Activated CD4-positive, alpha-beta T cell treated with anti-CD3 and anti-CD28 coated beads, Interleukin-2, amount 10 ng/mL, durations not matched to agents 7 days and 5 days (primary cell): ENCODE results near the gene SLC19A1. TPM values are rescaled to one million over a fixed set of nuclear protein-coding genes. Genes with fewer than 3 reads are reported as not detected.

ENCODE experiments used
- CTCF ChIA-PET: fragments of 350-600 bp; sonication (Branson Sonifier 250); formaldehyde crosslinking; loops from one replicate; lab custom pipeline; 2021; ENCODE audit warnings: antibody characterized with exemption; lab: Charles Lee
- POLR2A ChIA-PET: fragments of 350-600 bp; sonication (Branson Sonifier 250); formaldehyde crosslinking; loops from one replicate; lab custom pipeline; 2021; ENCODE audit warnings: antibody characterized with exemption; lab: Charles Lee
- DNase-seq: peaks from one replicate; pipeline ENCODE4 v3.0.0-alpha.2; 2020
- H3K27ac Mint-ChIP-seq: one replicate; pipeline ENCODE4 v1.8.0; 2021; ENCODE audit warnings: mild to moderate bottlenecking, moderate library complexity, mixed read lengths
- H3K27me3 Mint-ChIP-seq: one replicate; pipeline ENCODE4 v1.8.0; 2021; ENCODE audit warnings: mixed read lengths
- H3K36me3 Mint-ChIP-seq: one replicate; pipeline ENCODE4 v1.8.0; 2021; ENCODE audit warnings: low read depth, mixed read lengths
- H3K4me1 Mint-ChIP-seq: one replicate; pipeline ENCODE4 v1.8.0; 2021; ENCODE audit warnings: mixed read lengths
- H3K4me3 Mint-ChIP-seq: one replicate; pipeline ENCODE4 v1.8.0; 2021; ENCODE audit warnings: mild to moderate bottlenecking, moderate library complexity, mixed read lengths
- H3K9me3 Mint-ChIP-seq: one replicate; pipeline ENCODE4 v1.8.0; 2021; ENCODE audit warnings: mixed read lengths
- total RNA-seq, 2 experiments: library from RNA; stranded (reverse); gene quantifications; one replicate each; pipeline ENCODE4 v1.2.3, GENCODE V29; 2021

The SLC19A1 gene
- total RNA-seq, 2 experiments from 2014 or later, result 43.8 to 46.8 TPM

- CTCF ChIA-PET, result no interaction called here
- DNase-seq, result no peak
- Mint-ChIP-seq H3K27me3 (peaks cover 3% of the 10 kb centered on the region), H3K4me1 (peaks cover 39% of the 10 kb centered on the region), H3K9me3 (no peaks in the 10 kb centered on the region), H3K27ac (peak overlapping the region; percentile 96), H3K36me3 (no peaks in the 10 kb centered on the region), H3K4me3 (peak overlapping the region; percentile 72)
- POLR2A ChIA-PET, result no interaction called here
These were observed 9.8 kb upstream of the SLC19A1 start for GRCh38 chr21:45551783-45552695.

GRCh38 chr21:45551316-45551715 lies 9.1 kb upstream of the SLC19A1 start:
- ChIA-PET CTCF (no interaction called here), POLR2A (no interaction called here)
- Mint-ChIP-seq H3K27me3 (no peaks in the 10 kb centered on the region), H3K4me3 (peak overlapping the region; percentile 72), H3K27ac (peak overlapping the region; percentile 96), H3K36me3 (no peaks in the 10 kb centered on the region), H3K4me1 (peaks cover 39% of the 10 kb centered on the region), H3K9me3 (no peaks in the 10 kb centered on the region)
- DNase-seq, result peak; percentile 41

GRCh38 chr21:45550522-45551210 lies 8.4 kb upstream of the SLC19A1 start:
- Mint-ChIP-seq H3K4me3 (peak overlapping the region; percentile 72), H3K36me3 (no peaks in the 10 kb centered on the region), H3K4me1 (peaks cover 39% of the 10 kb centered on the region), H3K27me3 (no peaks in the 10 kb centered on the region), H3K27ac (peak overlapping the region; percentile 96), H3K9me3 (no peaks in the 10 kb centered on the region)
- peak; percentile 53 for DNase-seq
- ChIA-PET POLR2A (interaction anchor here (0.5 kb wide), 3 partner anchors 18 to 854 kb away, joined by 3 read pairs; no protein-coding TSS in a partner anchor), CTCF (no interaction called here)

- Mint-ChIP-seq H3K4me3 (peak overlapping the region; percentile 62), H3K4me1 (peaks cover 39% of the 10 kb centered on the region), H3K36me3 (no peaks in the 10 kb centered on the region), H3K27me3 (no peaks in the 10 kb centered on the region), H3K27ac (peak overlapping the region; percentile 96), H3K9me3 (no peaks in the 10 kb centered on the region)
- POLR2A ChIA-PET, result interaction anchor here (0.5 kb wide), 3 partner anchors 17 to 855 kb away, joined by 3 read pairs; no protein-coding TSS in a partner anchor
- no peak for DNase-seq
- CTCF ChIA-PET, result no interaction called here
These were observed 7.6 kb upstream of the SLC19A1 start for GRCh38 chr21:45549626-45550463.

- CTCF ChIA-PET, result interaction anchor here (0.9 kb wide), 1 partner anchor 48 kb away, joined by 4 read pairs; no protein-coding TSS in a partner anchor
- POLR2A ChIA-PET, result no interaction called here
- Mint-ChIP-seq H3K4me3 (no peak overlapping the region), H3K9me3 (no peaks in the 10 kb centered on the region), H3K4me1 (peaks cover 34% of the 10 kb centered on the region), H3K36me3 (no peaks in the 10 kb centered on the region), H3K27ac (peak overlapping the region; percentile 77), H3K27me3 (no peaks in the 10 kb centered on the region)
- DNase-seq, result no peak
These were observed 6.7 kb upstream of the SLC19A1 start for GRCh38 chr21:45548711-45549491.

GRCh38 chr21:45547545-45547900 lies 5.3 kb upstream of the SLC19A1 start:
- H3K4me1 Mint-ChIP-seq, result peaks cover 32% of the 10 kb centered on the region
- H3K27me3 Mint-ChIP-seq, result no peaks in the 10 kb centered on the region
- ChIA-PET POLR2A (no interaction called here), CTCF (interaction anchor here (0.8 kb wide), 1 partner anchor 45 kb away, joined by 3 read pairs; no protein-coding TSS in a partner anchor)
- no peak overlapping the region for H3K4me3 Mint-ChIP-seq
- H3K27ac Mint-ChIP-seq, result no peak overlapping the region
- no peaks in the 10 kb centered on the region for H3K36me3 Mint-ChIP-seq
- DNase-seq, result no peak
- no peaks in the 10 kb centered on the region for H3K9me3 Mint-ChIP-seq

GRCh38 chr21:45546636-45547544 lies 4.7 kb upstream of the SLC19A1 start:
- no peak overlapping the region for H3K27ac Mint-ChIP-seq
- no peak for DNase-seq
- CTCF ChIA-PET, result no interaction called here
- H3K27me3 Mint-ChIP-seq, result no peaks in the 10 kb centered on the region
- no peaks in the 10 kb centered on the region for H3K36me3 Mint-ChIP-seq
- H3K9me3 Mint-ChIP-seq, result no peaks in the 10 kb centered on the region
- no peak overlapping the region for H3K4me3 Mint-ChIP-seq
- peaks cover 28% of the 10 kb centered on the region for H3K4me1 Mint-ChIP-seq
- POLR2A ChIA-PET, result no interaction called here

GRCh38 chr21:45545691-45546531 lies 3.7 kb upstream of the SLC19A1 start:
- Mint-ChIP-seq H3K27ac (no peak overlapping the region), H3K9me3 (no peaks in the 10 kb centered on the region), H3K4me1 (peaks cover 24% of the 10 kb centered on the region), H3K4me3 (no peak overlapping the region), H3K36me3 (no peaks in the 10 kb centered on the region), H3K27me3 (no peaks in the 10 kb centered on the region)
- no peak for DNase-seq
- POLR2A ChIA-PET, result no interaction called here
- CTCF ChIA-PET, result no interaction called here

- DNase-seq, result no peak
- Mint-ChIP-seq H3K27ac (no peak overlapping the region), H3K4me1 (peaks cover 25% of the 10 kb centered on the region), H3K9me3 (no peaks in the 10 kb centered on the region), H3K4me3 (no peak overlapping the region), H3K36me3 (no peaks in the 10 kb centered on the region), H3K27me3 (no peaks in the 10 kb centered on the region)
- POLR2A ChIA-PET, result no interaction called here
- CTCF ChIA-PET, result no interaction called here
These were observed 3.0 kb upstream of the SLC19A1 start for GRCh38 chr21:45545236-45545570.

GRCh38 chr21:45544449-45545235 lies 2.4 kb upstream of the SLC19A1 start:
- Mint-ChIP-seq H3K9me3 (no peaks in the 10 kb centered on the region), H3K4me3 (no peak overlapping the region), H3K4me1 (peaks cover 25% of the 10 kb centered on the region), H3K27ac (no peak overlapping the region), H3K36me3 (peaks cover 1% of the 10 kb centered on the region), H3K27me3 (no peaks in the 10 kb centered on the region)
- DNase-seq, result no peak
- CTCF ChIA-PET, result interaction anchor here (0.9 to 1.3 kb wide), 2 partner anchors 66 to 277 kb away, joined by 3 read pairs; no protein-coding TSS in a partner anchor
- POLR2A ChIA-PET, result no interaction called here
